Keratinocyte (primary cell): ENCODE results near the gene PTPRN2. TPM values are rescaled to one million over a fixed set of nuclear protein-coding genes. Genes with fewer than 3 reads are reported as not detected.
"Not testable (repeated sequence)": the region's sequence is repeated elsewhere in the genome, so short reads cannot be mapped to it uniquely, and the experiment has no call there.

ENCODE experiments used
- DNase-seq: peaks from one replicate; pipeline ENCODE4 v3.0.0-alpha.2; 2011; ENCODE audit warnings: low read depth, missing footprints, low spot score
- FAIRE-seq: peaks from 2 replicates; lab custom pipeline; 2011; peaks lifted over from hg19 to GRCh38; lab: Jason Lieb, UNC
- H2AFZ ChIP-seq: 2 replicates; pipeline ENCODE4 v1.6.0; 2012; ENCODE audit warnings: low read length, control low read depth, inconsistent platforms; ENCODE audit not compliant: control insufficient read depth
- H3K27ac ChIP-seq: 2 replicates; pipeline ENCODE4 v1.5.1; 2011; ENCODE audit warnings: low read length; ENCODE audit not compliant: control insufficient read depth, insufficient read depth
- H3K27me3 ChIP-seq: 3 replicates; pipeline ENCODE4 v1.6.0; 2011; ENCODE audit warnings: low read length; ENCODE audit not compliant: control insufficient read depth, insufficient read depth; ENCODE audit errors: extremely low read depth
- H3K36me3 ChIP-seq, 2 experiments: 2 replicates in 1 of 2; 3 replicates in 1 of 2; pipeline ENCODE4 v1.5.1; 2011; ENCODE audit warnings: low read length in 2 of 2, mild to moderate bottlenecking in 1 of 2; ENCODE audit not compliant: control insufficient read depth in 2 of 2, insufficient read depth in 2 of 2; ENCODE audit errors: extremely low read depth in 1 of 2
- H3K4me1 ChIP-seq: 3 replicates; pipeline ENCODE4 v1.5.1; 2011; ENCODE audit warnings: low read length; ENCODE audit not compliant: control insufficient read depth, insufficient read depth; ENCODE audit errors: extremely low read depth
- H3K4me2 ChIP-seq: 3 replicates; pipeline ENCODE4 v1.6.0; 2011; ENCODE audit warnings: low read depth, low read length; ENCODE audit not compliant: control insufficient read depth, insufficient read depth; ENCODE audit errors: extremely low read depth
- H3K4me3 ChIP-seq, 3 experiments: fragments of 200-600 bp in 1 of 3; sonication (generic) in 1 of 3; 2 replicates in 2 of 3; 3 replicates in 1 of 3; pipeline ENCODE4 v1.5.1; 2011 to 2016; ENCODE audit warnings: low read length in 3 of 3, mild to moderate bottlenecking in 3 of 3, control low read depth in 2 of 3, inconsistent platforms in 1 of 3, low read depth in 1 of 3, mixed read lengths in 1 of 3, mixed run types in 1 of 3, moderate library complexity in 1 of 3; ENCODE audit not compliant: control insufficient read depth in 2 of 3, insufficient read depth in 2 of 3; ENCODE audit errors: extremely low read depth in 1 of 3
- H3K79me2 ChIP-seq: 2 replicates; pipeline ENCODE4 v1.6.0; 2012; ENCODE audit warnings: low read length; ENCODE audit not compliant: control insufficient read depth, insufficient read depth
- H3K9ac ChIP-seq: 3 replicates; pipeline ENCODE4 v1.6.0; 2011; ENCODE audit warnings: low read length; ENCODE audit not compliant: control insufficient read depth, insufficient read depth; ENCODE audit errors: extremely low read depth
- H3K9me1 ChIP-seq: 3 replicates; pipeline ENCODE4 v1.6.0; 2011; ENCODE audit warnings: low read length; ENCODE audit not compliant: control insufficient read depth, insufficient read depth; ENCODE audit errors: extremely low read depth
- H3K9me3 ChIP-seq: 2 replicates; pipeline ENCODE4 v1.5.1; 2012; ENCODE audit warnings: low read depth, low read length; ENCODE audit not compliant: control insufficient read depth
- H4K20me1 ChIP-seq: 3 replicates; pipeline ENCODE4 v1.6.0; 2011; ENCODE audit warnings: low read length; ENCODE audit not compliant: control insufficient read depth, insufficient read depth; ENCODE audit errors: extremely low read depth
- EZH2 ChIP-seq: IDR thresholded peaks from one replicate; pipeline ENCODE4 v1.6.1; 2012; ENCODE audit warnings: inconsistent platforms, mild to moderate bottlenecking, low read length, moderate library complexity
- dilution Hi-C: fragments of 300-500 bp; cut with MboI; formaldehyde crosslinking; loops from one replicate; pipeline ENCODE4 v1.7.0; 2020; ENCODE audit warnings: low sequenced_read_pairs; ENCODE audit not compliant: extremely low pct_ligation_motif_present
- polyA plus RNA-seq, 5 experiments: library from polyadenylated mRNA; depleted of rRNA in 3 of 5; stranded (reverse) in 3 of 5; stranded (forward) in 1 of 5; unstranded in 1 of 5; fragments of >200 nt; gene quantifications; 1 replicate in 1 of 5; 2 replicates in 3 of 5; 3 replicates in 1 of 5; pipeline versions ENCODE4 v1.2.1 to v1.2.3, GENCODE V29; 2011 to 2012; ENCODE audit warnings: missing spikeins in 2 of 5, low read depth in 1 of 5, low replicate concordance in 1 of 5
- TF ChIP-seq, protein P1 (sequence below), 3 experiments: IDR thresholded peaks in 1 of 3; conservative IDR thresholded peaks in 1 of 3; optimal IDR thresholded peaks in 1 of 3; 2 replicates in 2 of 3; 3 replicates in 1 of 3; pipeline versions ENCODE3 to v1.5.1; 2011; ENCODE audit warnings: low read length in 3 of 3, mild to moderate bottlenecking in 3 of 3, moderate library complexity in 2 of 3, control low read depth in 1 of 3, inconsistent platforms in 1 of 3; ENCODE audit not compliant: insufficient read depth in 2 of 3; ENCODE audit errors: extremely low read depth in 1 of 3

Gene PTPRN2
- polyA plus RNA-seq, 1 donor (not counting 4 experiments of a cell fraction or from before 2014, with no cell fraction given) = not detected

DNA sequence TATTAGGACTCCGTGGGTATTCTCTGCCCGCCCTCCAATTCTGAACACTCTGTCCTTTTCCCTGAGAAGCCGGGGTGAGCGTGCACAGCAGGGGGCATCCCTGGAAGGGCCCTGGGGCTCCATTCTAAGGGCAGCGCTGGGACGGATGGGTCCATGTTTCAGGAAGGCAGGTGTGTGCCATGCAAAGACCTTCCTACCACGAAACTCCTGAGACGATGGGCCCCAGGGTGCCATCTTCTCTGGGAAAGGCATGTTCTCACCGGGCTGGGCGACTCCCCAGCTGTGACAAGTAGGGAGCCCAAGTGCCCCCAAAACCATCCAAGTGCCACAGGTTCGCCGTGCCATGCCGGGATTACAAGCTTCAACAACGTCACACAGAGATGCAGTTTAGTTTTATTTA, 994.1 kb downstream of the PTPRN2 start:
- Histone ChIP-seq H3K9me3 (peaks cover 10% of the 10 kb centered on the region), H3K27ac (no peak overlapping the region), H3K27me3 (no peaks in the 10 kb centered on the region), H3K9me1 (no peaks in the 10 kb centered on the region), H3K79me2 (no peaks in the 10 kb centered on the region), H3K4me1 (no peaks in the 10 kb centered on the region), H4K20me1 (no peaks in the 10 kb centered on the region), H3K4me3 (no peak overlapping the region), H3K9ac (no peak overlapping the region), H3K36me3 (no peaks in the 10 kb centered on the region), H3K4me2 (no peak overlapping the region), H2AFZ (no peak overlapping the region)
- dilution Hi-C loops = no loop called here
- DNase-seq = no peak
- FAIRE-seq = no peak
- no peak for TF ChIP-seq EZH2

GRCh38 chr7:157592636-157593320, 994.8 kb downstream of the PTPRN2 start:
- H3K4me2 ChIP-seq, H2AFZ ChIP-seq, H3K27ac ChIP-seq, FAIRE-seq, H3K79me2 ChIP-seq, H3K4me3 ChIP-seq, dilution Hi-C loops, DNase-seq, H3K36me3 ChIP-seq, H3K9me1 ChIP-seq, H4K20me1 ChIP-seq, H3K4me1 ChIP-seq, H3K9ac ChIP-seq, H3K27me3 ChIP-seq: not testable (repeated sequence)
- H3K9me3 ChIP-seq = peaks cover 10% of the 10 kb centered on the region

DNA sequence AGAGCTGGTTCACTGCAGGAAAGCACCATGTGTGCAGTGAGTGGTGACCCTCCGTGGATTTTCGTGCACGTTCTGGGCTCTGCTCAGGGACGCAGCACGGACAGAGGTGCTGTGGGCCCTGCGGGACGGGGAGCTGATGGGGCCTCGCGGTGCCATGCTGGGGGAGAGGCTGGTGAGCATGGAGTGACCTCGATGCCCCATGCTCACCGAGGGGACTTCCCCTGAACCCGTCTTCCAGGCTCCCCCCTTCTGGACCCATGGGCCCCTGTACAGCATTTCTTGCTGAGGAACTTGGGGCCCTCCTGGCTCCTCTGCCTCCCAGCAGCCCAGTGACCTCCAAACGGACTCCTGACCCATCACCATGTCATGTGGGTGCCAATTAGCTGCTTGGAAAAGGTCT, 997.1 kb downstream of the PTPRN2 start:
- dilution Hi-C loops = no loop called here
- H4K20me1 ChIP-seq = no peaks in the 10 kb centered on the region
- peaks cover 13% of the 10 kb centered on the region for H3K9me3 ChIP-seq
- H3K27me3 ChIP-seq = no peaks in the 10 kb centered on the region
- no peaks in the 10 kb centered on the region for H3K36me3 ChIP-seq
- no peak for TF ChIP-seq EZH2
- TF ChIP-seq, protein P1, sequence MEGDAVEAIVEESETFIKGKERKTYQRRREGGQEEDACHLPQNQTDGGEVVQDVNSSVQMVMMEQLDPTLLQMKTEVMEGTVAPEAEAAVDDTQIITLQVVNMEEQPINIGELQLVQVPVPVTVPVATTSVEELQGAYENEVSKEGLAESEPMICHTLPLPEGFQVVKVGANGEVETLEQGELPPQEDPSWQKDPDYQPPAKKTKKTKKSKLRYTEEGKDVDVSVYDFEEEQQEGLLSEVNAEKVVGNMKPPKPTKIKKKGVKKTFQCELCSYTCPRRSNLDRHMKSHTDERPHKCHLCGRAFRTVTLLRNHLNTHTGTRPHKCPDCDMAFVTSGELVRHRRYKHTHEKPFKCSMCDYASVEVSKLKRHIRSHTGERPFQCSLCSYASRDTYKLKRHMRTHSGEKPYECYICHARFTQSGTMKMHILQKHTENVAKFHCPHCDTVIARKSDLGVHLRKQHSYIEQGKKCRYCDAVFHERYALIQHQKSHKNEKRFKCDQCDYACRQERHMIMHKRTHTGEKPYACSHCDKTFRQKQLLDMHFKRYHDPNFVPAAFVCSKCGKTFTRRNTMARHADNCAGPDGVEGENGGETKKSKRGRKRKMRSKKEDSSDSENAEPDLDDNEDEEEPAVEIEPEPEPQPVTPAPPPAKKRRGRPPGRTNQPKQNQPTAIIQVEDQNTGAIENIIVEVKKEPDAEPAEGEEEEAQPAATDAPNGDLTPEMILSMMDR (optimal IDR thresholded peaks at IDR 0.05 in 1 of 3, IDR thresholded peaks at IDR 0.05 in 1 of 3, conservative IDR thresholded peaks at IDR 0.05 in 1 of 3; ENCODE audit: extremely low read depth in 1 of 3, insufficient read depth in 2 of 3, low read length in 3 of 3) = no peak
- H3K4me3 ChIP-seq = no peak overlapping the region
- DNase-seq (no peak), FAIRE-seq (no peak)
- H3K4me2 ChIP-seq = no peak overlapping the region
- no peak overlapping the region for H2AFZ ChIP-seq
- H3K27ac ChIP-seq = no peak overlapping the region
- no peaks in the 10 kb centered on the region for H3K4me1 ChIP-seq
- H3K9ac ChIP-seq = no peak overlapping the region
- no peaks in the 10 kb centered on the region for H3K79me2 ChIP-seq
- H3K9me1 ChIP-seq = no peaks in the 10 kb centered on the region
